Measurements from ENCODE around the gene ACTN4. TPM values are rescaled to one million over a fixed set of nuclear protein-coding genes. Genes with fewer than 3 reads are reported as not detected.

Gene ACTN4
- total and polyA plus RNA-seq, 2 donors (not counting 1 experiment from before 2014, with no cell fraction given) = 108 to 164 TPM

DNA sequence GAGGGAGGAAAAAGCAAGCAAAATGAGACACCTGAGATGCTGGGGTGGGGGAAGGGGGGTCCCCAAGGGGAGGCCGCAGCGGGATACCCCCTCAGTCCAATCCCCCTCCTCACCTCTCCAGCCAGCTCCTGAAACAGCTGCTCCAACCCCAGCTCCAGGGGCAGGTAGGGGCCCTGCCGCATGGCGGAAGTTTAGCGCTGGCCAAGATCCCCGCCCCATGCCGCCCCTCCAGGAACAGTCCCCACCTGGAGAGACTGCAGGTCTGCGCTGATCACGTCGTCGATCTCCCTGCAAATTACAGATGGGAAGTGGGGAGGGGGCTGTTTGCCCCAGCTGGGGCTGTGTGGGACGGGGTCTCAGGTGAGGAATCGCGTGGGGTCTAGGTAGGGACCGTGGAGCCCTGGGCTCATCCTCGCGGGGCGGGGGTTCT is 87.8 kb downstream of the ACTN4 start:
- peak overlapping the region; percentile 84 for H3K4me2 ChIP-seq (replicated peaks; ENCODE audit: low read depth, low read length, poor library complexity, severe bottlenecking)
- H4K20me1 ChIP-seq (ENCODE audit: control insufficient read depth, insufficient read depth, low read length, poor library complexity, severe bottlenecking) = no peaks in the 10 kb centered on the region
- intact Hi-C loops (cut with micrococcal nuclease) = loop anchor here (2.0 to 10.0 kb wide), 3 partner anchors 60 to 116 kb away; partner anchors contain the start of genes ACTN4 and EIF3K
- WGBS (ENCODE audit: insufficient coverage) = 17% methylated on average over 4 of the region's 18 CpGs
- Mint-ChIP-seq H3K9me3 (ENCODE audit: insufficient read depth) (no peaks in the 10 kb centered on the region), H3K4me1 (peaks cover 42% of the 10 kb centered on the region), H3K4me3 (peak overlapping the region; percentile 87), H3K27ac (peak overlapping the region; percentile 95), H3K27me3 (no peaks in the 10 kb centered on the region)
- H3K36me3 ChIP-seq (replicated peaks in 1 of 2; ENCODE audit: control extremely low read depth in 1 of 2, control insufficient read depth in 1 of 2, extremely low read depth in 1 of 2, insufficient read depth in 2 of 2, low read length in 1 of 2) = peaks cover 0 to 8% of the 10 kb centered on the region in 2 experiments
- peak overlapping the region; percentile 65 to 74 for H3K27ac ChIP-seq (ENCODE audit: low read length in 2 of 2)
- ATAC-seq (ENCODE audit: low read depth) = peak; percentile 26
- H3K79me2 ChIP-seq (ENCODE audit: control insufficient read depth, insufficient read depth, low read length) = peaks cover 11% of the 10 kb centered on the region
- TF ChIP-seq EZH2 (IDR thresholded peaks at IDR 0.05; ENCODE audit: borderline replicate concordance, insufficient read depth, low read depth, low read length, poor library complexity, severe bottlenecking) = no peak
- TF ChIP-seq CTCF (IDR thresholded peaks at IDR 0.05) = no peak
- H3K9me3 ChIP-seq (ENCODE audit: control extremely low read depth in 1 of 3, control insufficient read depth in 2 of 3, insufficient read depth in 1 of 3, low read length in 2 of 3) = peaks cover 0 to 8% (median 0%) of the 10 kb centered on the region in 3 donors
- no peaks in the 10 kb centered on the region for H3K27me3 ChIP-seq (replicated peaks in 1 of 4; ENCODE audit: control extremely low read depth in 1 of 4, control insufficient read depth in 3 of 4, insufficient read depth in 4 of 4, low read length in 3 of 4)
- H3K9ac ChIP-seq (ENCODE audit: low read length) = peak overlapping the region; percentile 86
- POLR2A ChIA-PET = interaction anchor here (0.6 to 1.4 kb wide), 6 partner anchors 34 to 195 kb away, joined by 3 to 10 read pairs (median 4); partner anchors contain the start of genes MRPS12 and SARS2
- DNase-seq = peak; percentile 80
- CTCF ChIA-PET = interaction anchor here (0.9 to 5.2 kb wide), 9 partner anchors 13 to 332 kb away, joined by 3 to 51 read pairs (median 6); partner anchors contain the start of genes ACTN4, FAM98C, MRPS12 and NFKBIB
- peak overlapping the region; percentile 77 for H2AFZ ChIP-seq (ENCODE audit: insufficient read depth, low read depth, low read length, poor library complexity, severe bottlenecking)
- H3K4me3 ChIP-seq (ENCODE audit: control extremely low read depth in 1 of 5, extremely low read depth in 1 of 5, insufficient read depth in 1 of 5, low read depth in 2 of 5, low read length in 4 of 5) = peak overlapping the region in 4 of 5 experiments; percentile 57 to 86 (median 80)
- peaks cover 29 to 47% of the 10 kb centered on the region in 2 donors for H3K4me1 ChIP-seq (ENCODE audit: control insufficient read depth in 2 of 2, insufficient read depth in 2 of 2, low read length in 2 of 2)

DNA sequence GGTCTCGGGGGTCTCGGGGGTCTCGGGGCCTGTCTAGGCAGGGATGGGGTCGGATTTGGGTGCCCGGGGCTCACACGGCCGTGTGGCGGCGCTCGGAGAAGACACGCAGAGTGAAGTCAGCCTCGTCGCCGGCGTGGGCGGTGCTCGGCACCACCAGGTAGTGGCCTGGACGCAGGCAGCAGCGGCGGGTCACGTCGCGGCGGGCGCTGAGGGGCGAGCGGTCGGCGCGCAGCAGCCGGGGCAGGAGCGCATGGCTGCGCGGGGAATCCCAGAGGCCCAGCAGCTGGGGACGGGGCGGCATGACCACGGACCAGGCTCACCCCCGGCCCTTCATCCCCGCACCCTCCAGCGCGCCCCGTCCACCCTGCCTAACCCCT is 88.6 kb downstream of the ACTN4 start:
- peak overlapping the region; percentile 79 for H3K4me3 Mint-ChIP-seq
- peaks cover 42% of the 10 kb centered on the region for H3K4me1 Mint-ChIP-seq
- WGBS (ENCODE audit: insufficient coverage) = under 1% methylated on average over 40 of the region's 42 CpGs
- Histone ChIP-seq H4K20me1 (ENCODE audit: control insufficient read depth, insufficient read depth, low read length, poor library complexity, severe bottlenecking) (no peaks in the 10 kb centered on the region), H3K9ac (ENCODE audit: low read length) (peak overlapping the region; percentile 68), H2AFZ (ENCODE audit: insufficient read depth, low read depth, low read length, poor library complexity, severe bottlenecking) (peak overlapping the region; percentile 76), H3K9me3 (ENCODE audit: control extremely low read depth in 1 of 3, control insufficient read depth in 2 of 3, insufficient read depth in 1 of 3, low read length in 2 of 3) (peaks cover 0 to 8% (median 0%) of the 10 kb centered on the region in 3 donors), H3K4me1 (ENCODE audit: control insufficient read depth in 2 of 2, insufficient read depth in 2 of 2, low read length in 2 of 2) (peaks cover 29 to 47% of the 10 kb centered on the region in 2 donors), H3K36me3 (replicated peaks in 1 of 2; ENCODE audit: control extremely low read depth in 1 of 2, control insufficient read depth in 1 of 2, extremely low read depth in 1 of 2, insufficient read depth in 2 of 2, low read length in 1 of 2) (peaks cover 0 to 7% of the 10 kb centered on the region in 2 experiments), H3K27ac (ENCODE audit: low read length in 2 of 2) (no peak overlapping the region), H3K27me3 (replicated peaks in 1 of 4; ENCODE audit: control extremely low read depth in 1 of 4, control insufficient read depth in 3 of 4, insufficient read depth in 4 of 4, low read length in 3 of 4) (no peaks in the 10 kb centered on the region), H3K79me2 (ENCODE audit: control insufficient read depth, insufficient read depth, low read length) (peaks cover 11% of the 10 kb centered on the region), H3K4me2 (replicated peaks; ENCODE audit: low read depth, low read length, poor library complexity, severe bottlenecking) (peak overlapping the region; percentile 97), H3K4me3 (ENCODE audit: control extremely low read depth in 1 of 5, extremely low read depth in 1 of 5, insufficient read depth in 1 of 5, low read depth in 2 of 5, low read length in 4 of 5) (peak overlapping the region in 4 of 5 experiments; percentile 32 to 69 (median 58))
- H3K9me3 Mint-ChIP-seq (ENCODE audit: insufficient read depth) = no peaks in the 10 kb centered on the region
- DNase-seq = peak; percentile 87
- ATAC-seq (ENCODE audit: low read depth) = peak; percentile 53
- intact Hi-C loops (cut with micrococcal nuclease) = loop anchor here (10.0 kb wide), 2 partner anchors 59 to 91 kb away; partner anchors contain the start of gene ACTN4
- H3K27me3 Mint-ChIP-seq = no peaks in the 10 kb centered on the region
- no peak for TF ChIP-seq CTCF (IDR thresholded peaks at IDR 0.05)
- no peak for TF ChIP-seq EZH2 (IDR thresholded peaks at IDR 0.05; ENCODE audit: borderline replicate concordance, insufficient read depth, low read depth, low read length, poor library complexity, severe bottlenecking)
- H3K27ac Mint-ChIP-seq = peak overlapping the region; percentile 76
- ChIA-PET CTCF (interaction anchor here (2.0 to 2.2 kb wide), 2 partner anchors 34 kb away, joined by 8 to 10 read pairs; no protein-coding TSS in a partner anchor), POLR2A (interaction anchor here (1.6 kb wide), 1 partner anchor 95 kb away, joined by 3 read pairs; the partner anchor contains the start of gene ECH1)

All from B cell (primary cell).